H1 (cell line): ENCODE results near the gene ETF1. TPM values are rescaled to one million over a fixed set of nuclear protein-coding genes. Genes with fewer than 3 reads are reported as not detected.
A peak's percentile ranks its signal among the peaks of the same experiment; 100 is the strongest.

Experiments used
- CTCF ChIA-PET: fragments of 300-600 bp; sonication (Branson Sonifier 250); formaldehyde crosslinking; loops from one replicate; lab custom pipeline; 2021; ENCODE audit not compliant: partially characterized antibody; lab: Charles Lee
- POLR2A ChIA-PET: fragments of 300-600 bp; sonication (Branson Sonifier 250); formaldehyde crosslinking; loops from one replicate; lab custom pipeline; 2021; ENCODE audit warnings: inconsistent platforms; ENCODE audit not compliant: partially characterized antibody; lab: Charles Lee
- DNase-seq, 2 experiments: peaks; one replicate each; pipeline versions ENCODE4 v3.0.0 to v3.0.0-alpha.2; 2010 to 2022; ENCODE audit warnings: low spot score in 2 of 2, low read depth in 1 of 2, mixed read lengths in 1 of 2
- FAIRE-seq: peaks from 2 replicates; lab custom pipeline; 2011; peaks lifted over from hg19 to GRCh38; lab: Jason Lieb, UNC
- H2AFZ ChIP-seq: 2 replicates; pipeline ENCODE4 v1.8.1; 2012; ENCODE audit warnings: low read length, inconsistent platforms
- H2AK5ac ChIP-seq: 2 replicates; pipeline ENCODE4 v1.6.1; 2013; ENCODE audit warnings: low read depth, low read length
- H2BK120ac ChIP-seq: replicated peaks from 2 replicates; pipeline ENCODE3; 2013; ENCODE audit warnings: low read depth, low read length, inconsistent platforms
- H2BK12ac ChIP-seq: 2 replicates; pipeline ENCODE4 v1.6.1; 2013; ENCODE audit warnings: low read depth, low read length
- H2BK15ac ChIP-seq: 2 replicates; pipeline ENCODE4 v1.6.1; 2013; ENCODE audit warnings: low read length
- H2BK20ac ChIP-seq: 2 replicates; pipeline ENCODE4 v1.6.1; 2013; ENCODE audit warnings: low read length
- H2BK5ac ChIP-seq: 2 replicates; pipeline ENCODE4 v1.6.1; 2013; ENCODE audit warnings: low read depth, low read length
- H3K14ac ChIP-seq: 2 replicates; pipeline ENCODE4 v1.6.1; 2013; ENCODE audit warnings: inconsistent platforms; ENCODE audit not compliant: insufficient read length
- H3K18ac ChIP-seq: 2 replicates; pipeline ENCODE4 v1.6.1; 2013; ENCODE audit warnings: low read length; ENCODE audit errors: extremely low read depth
- H3K23ac ChIP-seq: 2 replicates; pipeline ENCODE4 v1.6.1; 2013; ENCODE audit warnings: inconsistent platforms; ENCODE audit not compliant: insufficient read length
- H3K23me2 ChIP-seq: 2 replicates; pipeline ENCODE4 v1.6.1; 2013; ENCODE audit warnings: low read depth, low read length
- H3K27ac ChIP-seq: 2 replicates; pipeline ENCODE4 v1.6.1; 2011; ENCODE audit warnings: low read depth, low read length, inconsistent platforms
- H3K27me3 ChIP-seq, 4 experiments: replicated peaks in 1 of 4; 1 replicate in 1 of 4; 2 replicates in 3 of 4; pipeline versions ENCODE4 v1.6.1 to v1.8.1; 2011 to 2013; ENCODE audit warnings: low read length in 3 of 4, mild to moderate bottlenecking in 3 of 4, inconsistent platforms in 2 of 4, mixed read lengths in 2 of 4, moderate library complexity in 1 of 4; ENCODE audit not compliant: control insufficient read depth in 3 of 4, insufficient read depth in 3 of 4; ENCODE audit errors: extremely low read depth in 1 of 4
- H3K36me3 ChIP-seq, 4 experiments: 2 replicates each; pipeline versions ENCODE4 v1.6.1 to v1.8.1; 2011 to 2013; ENCODE audit warnings: mild to moderate bottlenecking in 4 of 4, low read length in 3 of 4, moderate library complexity in 2 of 4, control low read depth in 1 of 4, inconsistent platforms in 1 of 4; ENCODE audit not compliant: insufficient read depth in 4 of 4, control insufficient read depth in 2 of 4
- H3K4ac ChIP-seq: replicated peaks from 2 replicates; pipeline ENCODE3; 2013; ENCODE audit warnings: low read length, low read depth, mixed read lengths, inconsistent platforms; ENCODE audit not compliant: insufficient read length
- H3K4me1 ChIP-seq, 4 experiments: replicated peaks in 1 of 4; 1 replicate in 1 of 4; 2 replicates in 3 of 4; pipeline versions ENCODE4 v1.6.1 to v1.8.1; 2011 to 2013; ENCODE audit warnings: low read length in 3 of 4, inconsistent platforms in 2 of 4, mixed read lengths in 1 of 4; ENCODE audit not compliant: insufficient read depth in 4 of 4, control insufficient read depth in 3 of 4
- H3K4me2 ChIP-seq, 2 experiments: 2 replicates each; pipeline versions ENCODE4 v1.6.1 to v1.8.1; 2011 to 2013; ENCODE audit warnings: low read depth in 2 of 2, low read length in 2 of 2, control low read depth in 1 of 2, inconsistent platforms in 1 of 2, mild to moderate bottlenecking in 1 of 2; ENCODE audit not compliant: insufficient read depth in 1 of 2
- H3K4me3 ChIP-seq, 4 experiments: fragments of 200-600, 300-600 bp in 1 of 4; sonication (generic), shearing (Covaris generic), sonication (Bioruptor Twin) in 1 of 4; 2 replicates each; pipeline versions ENCODE4 v1.5.1 to v1.8.1; 2011 to 2016; ENCODE audit warnings: low read length in 4 of 4, low read depth in 3 of 4, control low read depth in 2 of 4, inconsistent platforms in 2 of 4, mild to moderate bottlenecking in 2 of 4, mixed read lengths in 1 of 4, moderate library complexity in 1 of 4; ENCODE audit not compliant: insufficient read depth in 2 of 4; ENCODE audit errors: extremely low read depth in 1 of 4
- H3K56ac ChIP-seq: replicated peaks from 2 replicates; pipeline ENCODE3; 2013; ENCODE audit warnings: low read depth, mild to moderate bottlenecking, mixed read lengths, low read length, inconsistent platforms; ENCODE audit not compliant: insufficient read length
- H3K79me1 ChIP-seq: 2 replicates; pipeline ENCODE4 v1.6.1; 2013; ENCODE audit warnings: low read depth, low read length, control low read depth
- H3K79me2 ChIP-seq, 2 experiments: 2 replicates each; pipeline versions ENCODE4 v1.6.1 to v1.8.1; 2012 to 2013; ENCODE audit warnings: low read length in 2 of 2, mild to moderate bottlenecking in 2 of 2, inconsistent platforms in 1 of 2; ENCODE audit not compliant: insufficient read depth in 2 of 2, control insufficient read depth in 1 of 2
- H3K9ac ChIP-seq, 4 experiments: replicated peaks in 1 of 4; 1 replicate in 1 of 4; 2 replicates in 3 of 4; pipeline versions ENCODE4 v1.6.1 to v1.8.1; 2011 to 2013; ENCODE audit warnings: low read depth in 3 of 4, low read length in 3 of 4, control low read depth in 2 of 4, mild to moderate bottlenecking in 2 of 4, moderate library complexity in 2 of 4, inconsistent platforms in 1 of 4; ENCODE audit errors: extremely low read depth in 1 of 4
- H3K9me3 ChIP-seq, 2 experiments: 2 replicates each; pipeline versions ENCODE4 v1.6.1 to v1.8.1; 2012 to 2013; ENCODE audit warnings: mild to moderate bottlenecking in 2 of 2, moderate library complexity in 2 of 2, control low read depth in 1 of 2, inconsistent platforms in 1 of 2, low read depth in 1 of 2, low read length in 1 of 2, mixed read lengths in 1 of 2; ENCODE audit not compliant: insufficient read depth in 2 of 2
- H4K20me1 ChIP-seq, 2 experiments: replicated peaks in 1 of 2; 2 replicates each; pipeline versions ENCODE3 to v1.8.1; 2011 to 2013; ENCODE audit warnings: inconsistent platforms in 2 of 2, low read length in 2 of 2, mild to moderate bottlenecking in 1 of 2; ENCODE audit not compliant: insufficient read depth in 2 of 2, control insufficient read depth in 1 of 2
- H4K5ac ChIP-seq: 2 replicates; pipeline ENCODE4 v1.6.1; 2013; ENCODE audit warnings: low read length, low read depth, mixed read lengths, inconsistent platforms; ENCODE audit not compliant: insufficient read length
- H4K8ac ChIP-seq: 2 replicates; pipeline ENCODE4 v1.8.0; 2013; ENCODE audit warnings: mild to moderate bottlenecking, moderate library complexity, low read length, inconsistent platforms; ENCODE audit not compliant: insufficient read depth; ENCODE audit errors: extremely low read depth
- H4K91ac ChIP-seq: replicated peaks from 2 replicates; pipeline ENCODE3; 2013; ENCODE audit warnings: low read length, mixed read lengths, inconsistent platforms; ENCODE audit not compliant: insufficient read length
- POU5F1 ChIP-seq: IDR thresholded peaks from 2 replicates; pipeline ENCODE4 v1.6.1; 2011; ENCODE audit warnings: low read depth, mild to moderate bottlenecking, low read length, moderate library complexity
- RAD21 ChIP-seq, 2 experiments: IDR thresholded peaks in 1 of 2; conservative IDR thresholded peaks in 1 of 2; 2 replicates each; pipeline ENCODE4 v1.6.1; 2011; ENCODE audit warnings: low read depth in 2 of 2, low read length in 2 of 2, improper control_type of control experiment in 1 of 2, inconsistent platforms in 1 of 2, mild to moderate bottlenecking in 1 of 2, moderate library complexity in 1 of 2
- SIN3A ChIP-seq, 2 experiments: IDR thresholded peaks in 1 of 2; conservative IDR thresholded peaks in 1 of 2; 2 replicates each; pipeline ENCODE4 v1.6.1; 2011 to 2012; ENCODE audit warnings: low read length in 2 of 2, improper control_type of control experiment in 1 of 2, low read depth in 1 of 2, mild to moderate bottlenecking in 1 of 2
- SIRT6 ChIP-seq: IDR thresholded peaks from one replicate; pipeline ENCODE4 v1.7.1; 2012; ENCODE audit warnings: low read length, inconsistent platforms
- SIX5 ChIP-seq: IDR thresholded peaks from 2 replicates; pipeline ENCODE4 v1.6.1; 2011; ENCODE audit warnings: mild to moderate bottlenecking, low read depth, low read length
- USF2 ChIP-seq: IDR thresholded peaks from 2 replicates; pipeline ENCODE4 v1.6.1; 2011; ENCODE audit warnings: low read length, improper control_type of control experiment
- WGBS, 2 experiments: shearing (Covaris generic) in 1 of 2; methylation state at CpG; one replicate each; pipeline versions ENCODE4 v1.1.6 to v1.1.7; 2013 to 2015; ENCODE audit warnings: low lambda C conversion rate in 2 of 2, mixed read lengths in 2 of 2, inconsistent platforms in 1 of 2, low coverage in 1 of 2, missing lambda C conversion rate in 1 of 2; ENCODE audit not compliant: insufficient replicate concordance in 2 of 2, insufficient coverage in 1 of 2, insufficient read length in 1 of 2; ENCODE audit errors: extremely low coverage in 1 of 2, missing lambda C conversion rate in 1 of 2; 5-methylcytosine and 5-hydroxymethylcytosine counted together
- polyA plus RNA-seq, 7 experiments: library from polyadenylated mRNA; depleted of rRNA in 3 of 7; stranded (reverse) in 5 of 7; unstranded in 2 of 7; fragments of >200 nt in 5 of 7; fragments of 200-250 nt in 2 of 7; gene quantifications; 1 replicate in 5 of 7; 2 replicates in 1 of 7; 4 replicates in 1 of 7; pipeline versions ENCODE4 v1.2.1 to v1.2.3, GENCODE V29; 2011 to 2013; ENCODE audit warnings: missing spikeins in 2 of 7, mixed read lengths in 2 of 7
- total RNA-seq: library from RNA; stranded (reverse); fragmentation: NEBNext Ultra II Directional; extraction: Animal tissue kit (Norgen Biotek cat#: 25700); gene quantifications from 2 replicates; pipeline ENCODE4 v1.2.1, GENCODE V29; 2021
- TF ChIP-seq, protein P1 (sequence below): IDR thresholded peaks from 2 replicates; pipeline ENCODE4 v1.6.1; 2011; ENCODE audit warnings: low read depth, mild to moderate bottlenecking, low read length; ENCODE audit not compliant: insufficient read depth
- TF ChIP-seq, protein P2 (sequence below): IDR thresholded peaks from 2 replicates; pipeline ENCODE4 v1.6.1; 2012; ENCODE audit warnings: inconsistent platforms

ETF1 gene
- total and polyA plus RNA-seq, 2 of the 8 experiments (the other 6 are each of a cell fraction or from before 2014, with no cell fraction given), result 50.5 to 168 TPM

DNA sequence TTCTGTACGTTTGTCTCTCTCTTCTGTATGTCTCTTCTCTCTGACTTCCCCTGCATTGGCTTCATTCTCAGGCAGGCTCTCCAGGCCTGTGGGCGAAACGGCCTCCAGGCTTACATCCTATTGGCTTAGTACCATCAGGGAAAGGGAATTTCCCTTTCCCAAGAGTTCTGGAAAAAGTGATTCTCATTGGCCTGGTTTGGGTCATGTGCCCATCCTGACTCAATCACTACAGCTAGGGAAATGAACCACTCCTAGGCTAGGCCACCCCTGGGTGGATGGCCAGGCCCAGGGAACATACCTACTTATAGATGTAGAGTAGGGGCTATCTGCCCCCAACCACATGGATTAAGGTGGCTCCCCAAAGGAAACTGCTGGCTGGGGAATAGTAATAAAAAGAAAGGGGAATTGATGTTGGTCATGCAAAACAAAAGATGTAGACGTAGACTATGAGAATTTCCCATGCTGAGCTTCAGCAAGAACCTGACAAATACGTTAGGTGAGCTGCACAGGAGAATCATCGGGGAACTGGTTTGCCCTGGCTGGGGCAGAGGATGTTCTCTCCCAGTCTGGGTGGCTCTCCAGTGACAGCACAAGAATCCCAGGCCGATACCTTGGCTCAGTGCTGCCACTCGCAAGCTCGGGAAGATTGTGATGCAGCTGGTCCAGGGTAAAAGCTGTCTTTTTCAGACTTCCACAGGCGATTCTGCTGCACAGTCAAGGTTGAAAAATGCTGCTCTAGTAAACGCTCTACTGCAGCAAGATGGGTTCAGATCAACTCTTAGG, 81.5 kb downstream of the ETF1 start:
- 84% methylated on average over 11 of the region's 11 CpGs; no CpG with 5 or more reads in 1 of the 2 experiments for WGBS, 2 experiments
- TF ChIP-seq RAD21 (IDR thresholded peaks at IDR 0.05 in 1 of 2, conservative IDR thresholded peaks at IDR 0.05 in 1 of 2; ENCODE audit: low read depth in 2 of 2, low read length in 2 of 2), result no peak
- TF ChIP-seq, protein P1, sequence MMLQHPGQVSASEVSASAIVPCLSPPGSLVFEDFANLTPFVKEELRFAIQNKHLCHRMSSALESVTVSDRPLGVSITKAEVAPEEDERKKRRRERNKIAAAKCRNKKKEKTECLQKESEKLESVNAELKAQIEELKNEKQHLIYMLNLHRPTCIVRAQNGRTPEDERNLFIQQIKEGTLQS, result peak; percentile 42; the same call in 1 of the 2 replicates
- TF ChIP-seq POU5F1, result no peak
- no peak for TF ChIP-seq SIX5
- TF ChIP-seq SIRT6, result no peak
- TF ChIP-seq, protein P2, sequence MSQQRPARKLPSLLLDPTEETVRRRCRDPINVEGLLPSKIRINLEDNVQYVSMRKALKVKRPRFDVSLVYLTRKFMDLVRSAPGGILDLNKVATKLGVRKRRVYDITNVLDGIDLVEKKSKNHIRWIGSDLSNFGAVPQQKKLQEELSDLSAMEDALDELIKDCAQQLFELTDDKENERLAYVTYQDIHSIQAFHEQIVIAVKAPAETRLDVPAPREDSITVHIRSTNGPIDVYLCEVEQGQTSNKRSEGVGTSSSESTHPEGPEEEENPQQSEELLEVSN, result no peak
- TF ChIP-seq USF2, result peak; percentile 67; the same call in 1 of the 2 replicates
- no peak for TF ChIP-seq SIN3A (conservative IDR thresholded peaks at IDR 0.05 in 1 of 2, IDR thresholded peaks at IDR 0.05 in 1 of 2; ENCODE audit: low read depth in 1 of 2, low read length in 2 of 2)

More for the DNA sequence above, 81.5 kb downstream of the ETF1 start:
- Histone ChIP-seq H3K23me2 (peaks cover 19% of the 10 kb centered on the region), H3K4me3 (no peak overlapping the region), H4K5ac (no peak overlapping the region), H3K9me3 (no peaks in the 10 kb centered on the region), H4K20me1 (peaks cover 5 to 8% of the 10 kb centered on the region in 2 experiments), H2BK5ac (no peak overlapping the region), H3K18ac (no peak overlapping the region), H3K4ac (peak overlapping the region; percentile 33), H3K36me3 (peaks cover 0 to under 1% (median 0%) of the 10 kb centered on the region in 4 experiments; a peak in 1 of 8 replicates), H4K91ac (no peak overlapping the region), H2BK120ac (no peak overlapping the region), H3K79me1 (no peaks in the 10 kb centered on the region), H2BK20ac (0 out of 2 replicates have a peak overlapping the region, but pooled peaks have one; percentile 3), H4K8ac (no peak overlapping the region), H2AK5ac (no peak overlapping the region), H3K14ac (no peak overlapping the region), H3K4me1 (peaks cover 0 to 8% (median 1%) of the 10 kb centered on the region in 4 experiments; a peak in 5 of 7 replicates), H3K27me3 (peaks cover 0 to 11% (median 10%) of the 10 kb centered on the region in 4 experiments; a peak in 5 of 7 replicates), H2BK15ac (no peak overlapping the region), H3K23ac (no peak overlapping the region), H2BK12ac (no peak overlapping the region), H3K27ac (no peak overlapping the region), H3K79me2 (peaks cover 0 to 4% of the 10 kb centered on the region in 2 experiments; a peak in 1 of 4 replicates), H3K56ac (no peak overlapping the region), H2AFZ (no peak overlapping the region), H3K9ac (no peak overlapping the region), H3K4me2 (no peak overlapping the region)
- ChIA-PET POLR2A (interaction anchor here (0.9 to 15.1 kb wide), 8 partner anchors 14 to 248 kb away, joined by 3 to 294 read pairs (median 15); partner anchors contain the start of genes CDC23, ETF1 and KDM3B), CTCF (interaction anchor here (0.5 to 24.9 kb wide), 5 partner anchors 11 to 88 kb away, joined by 3 to 532 read pairs (median 5); partner anchors contain the start of gene REEP2)
- no peak for DNase-seq
- FAIRE-seq, result peak; percentile 7
